HG02610 (cell line): ENCODE measurements around the gene MTG2.

Experiments used
- ATAC-seq: cut with Tn5 transposase; IDR thresholded peaks from one replicate; pipeline ENCODE4 v1.9.1; 2021; ENCODE audit warnings: mild to moderate bottlenecking, moderate library complexity; ENCODE audit not compliant: unreplicated experiment

The MTG2 gene

DNA sequence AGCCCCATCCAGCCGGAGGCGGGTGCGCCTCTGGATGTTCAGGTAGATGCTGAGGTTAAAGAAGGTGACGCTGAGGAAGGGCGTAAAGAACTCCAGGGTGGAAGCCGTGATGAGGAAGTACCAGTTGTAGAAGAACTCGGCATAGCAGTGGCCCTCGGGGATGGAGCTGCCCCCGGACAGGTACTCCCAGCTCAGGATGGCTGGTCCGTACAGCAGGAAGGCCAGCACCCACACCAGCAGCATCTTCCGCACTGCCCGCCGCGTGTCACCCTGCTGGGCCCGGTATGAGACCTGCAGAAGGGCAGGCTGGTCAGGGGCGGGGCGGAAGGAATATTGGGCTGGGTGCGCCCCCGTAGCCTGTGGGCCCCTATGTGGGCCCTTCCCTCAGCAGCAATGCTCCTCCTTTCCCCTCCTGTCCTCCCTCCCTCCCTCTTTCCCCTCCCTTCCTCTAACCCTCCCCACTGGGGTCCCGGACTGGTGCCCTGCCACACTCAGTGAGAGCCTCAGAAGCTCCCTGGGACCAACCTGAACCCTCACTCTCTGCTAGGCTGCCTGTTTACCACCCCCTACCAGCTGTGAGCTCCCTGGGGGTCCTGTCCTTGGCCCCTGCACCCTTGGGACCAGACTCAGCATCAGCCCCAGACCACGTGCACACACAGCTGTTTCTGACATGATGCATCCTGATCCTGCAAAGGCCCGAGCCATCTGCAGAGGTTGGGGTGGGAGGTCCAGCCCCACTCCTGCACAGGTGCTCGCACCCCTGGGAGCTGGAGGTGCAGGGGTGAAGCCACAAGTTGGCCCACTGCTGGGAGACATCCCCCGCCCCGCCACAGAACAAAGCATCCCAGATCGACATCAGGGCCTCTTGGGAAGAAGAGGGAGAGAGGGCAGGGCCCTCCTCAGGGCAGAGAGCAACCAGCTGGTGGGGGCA lies 34.1 kb downstream of the MTG2 start:
- no peak for ATAC-seq

DNA sequence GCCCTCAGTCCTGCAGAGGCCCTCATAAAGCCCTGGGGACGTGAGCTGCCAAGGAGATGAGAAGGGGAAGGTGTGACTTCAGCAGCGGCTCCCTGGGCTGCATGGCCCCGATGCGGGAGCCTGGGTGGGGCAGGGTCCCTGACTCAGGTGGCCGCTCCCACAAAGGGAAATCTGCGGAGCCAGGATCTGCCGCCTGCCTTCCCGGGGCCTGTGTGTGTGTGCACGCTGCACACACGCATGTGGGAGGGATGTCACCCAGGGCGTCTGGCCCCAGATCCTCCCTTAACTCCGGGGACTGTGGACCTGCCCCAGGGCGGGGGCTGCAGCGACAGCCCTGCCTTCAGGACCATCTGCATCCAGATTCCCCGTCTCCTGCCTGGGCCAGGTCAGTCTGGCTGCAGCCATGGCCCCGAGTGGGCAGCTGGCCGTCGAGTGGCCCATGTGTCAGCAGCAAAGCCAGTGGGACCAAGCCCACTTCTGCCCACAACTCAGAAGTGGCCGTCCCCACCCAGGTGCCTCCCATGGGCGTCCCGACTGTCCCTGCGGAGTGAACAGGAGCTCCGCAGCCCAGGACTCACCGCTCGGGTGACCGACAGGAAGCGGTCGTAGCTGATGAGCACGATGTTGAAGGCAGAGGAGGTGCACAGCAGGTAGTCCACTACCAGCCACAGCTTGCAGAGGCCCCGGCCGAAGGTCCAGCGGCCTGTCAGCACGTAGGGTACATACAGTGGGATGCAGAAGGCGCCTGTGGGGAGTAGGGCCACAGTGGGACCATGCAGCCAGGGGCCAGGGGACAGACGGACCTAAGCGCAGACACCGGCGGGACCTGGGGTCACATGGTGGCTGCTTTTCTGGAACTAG lies 35.3 kb downstream of the MTG2 start:
- no peak for ATAC-seq

DNA sequence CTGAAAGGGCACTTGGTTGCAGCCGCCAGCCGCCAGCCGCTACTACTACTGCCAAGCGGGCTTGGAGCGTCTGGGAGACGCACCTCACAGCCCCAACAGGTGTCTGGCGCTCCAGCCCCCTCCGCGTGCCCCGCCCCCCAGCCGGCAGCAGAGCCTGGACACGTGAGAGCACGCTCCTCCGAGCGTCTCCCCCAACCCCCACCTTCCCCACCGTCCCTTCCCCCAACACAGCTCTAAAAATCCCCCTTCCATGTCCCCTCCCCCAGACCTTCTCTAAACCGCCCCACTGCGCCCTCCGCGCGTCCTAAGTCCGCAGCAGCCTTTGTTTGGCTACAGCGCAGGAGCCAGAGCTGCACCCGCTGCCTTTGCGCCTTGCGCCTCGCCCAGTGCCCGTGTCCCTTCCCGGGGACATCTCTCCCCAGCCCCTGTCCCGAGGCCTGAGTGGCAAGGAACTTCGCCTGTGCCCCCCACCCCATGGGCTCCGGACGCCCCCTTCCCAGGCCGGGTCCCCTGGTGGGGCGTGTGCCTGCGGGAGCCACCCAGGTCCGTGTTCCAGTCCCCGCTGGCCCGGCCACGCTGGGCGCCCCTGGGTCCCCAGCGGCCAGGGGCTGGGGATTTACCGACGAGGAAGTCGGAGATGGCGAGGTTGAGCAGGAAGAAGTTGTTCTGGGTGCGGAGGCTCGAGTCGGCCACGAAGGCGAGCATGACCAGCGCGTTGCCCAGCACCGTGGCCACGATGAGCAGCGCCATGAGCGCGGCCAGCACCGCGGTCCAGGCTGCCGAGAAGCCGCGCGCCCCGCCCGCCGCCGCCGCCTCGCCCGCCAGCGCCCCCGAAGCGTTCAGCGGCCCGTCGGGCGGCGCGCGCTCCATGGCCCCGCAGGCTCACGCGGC lies 36.5 kb downstream of the MTG2 start:
- ATAC-seq, result no peak

DNA sequence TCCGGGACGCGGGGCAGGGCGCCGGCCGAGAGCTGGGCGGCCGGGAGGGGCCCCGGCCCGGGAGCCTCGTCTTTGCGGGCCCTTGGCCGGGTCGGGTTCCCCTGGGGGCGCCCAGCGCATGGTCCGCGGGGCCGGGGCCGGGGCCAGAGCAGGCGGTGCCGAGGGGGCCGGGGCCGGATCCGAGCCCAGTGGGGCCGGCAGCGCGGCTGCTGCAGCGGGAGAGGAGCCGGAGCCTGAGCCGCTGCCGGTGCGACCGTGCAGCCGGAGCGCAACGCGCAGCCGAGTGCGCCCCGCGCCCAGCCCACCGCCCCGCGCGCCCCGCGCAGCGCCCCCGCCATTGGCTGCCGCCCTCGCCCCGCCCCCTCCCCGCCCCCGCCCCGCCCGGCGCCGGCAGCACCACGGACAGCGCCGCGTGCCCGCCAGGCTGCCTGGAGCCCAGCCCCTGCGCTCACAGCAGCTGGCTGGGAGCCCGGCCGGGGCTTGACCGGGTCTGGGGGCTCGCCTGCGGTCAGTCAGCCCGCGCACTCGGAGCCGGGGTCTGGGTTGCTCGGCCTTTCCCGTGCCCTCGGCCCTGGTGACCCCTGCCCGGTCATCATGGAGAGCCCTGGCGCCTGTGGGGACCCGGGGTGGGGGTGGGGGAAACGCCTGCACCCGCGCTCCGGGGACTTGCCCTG lies 37.3 kb downstream of the MTG2 start, which contains the start of gene HRH3:
HRH3 (minus strand) TSS at position 287 of the 674 bp plus-strand sequence. CDS start 308 bp downstream, outside the sequence.
- ATAC-seq, result no peak

DNA sequence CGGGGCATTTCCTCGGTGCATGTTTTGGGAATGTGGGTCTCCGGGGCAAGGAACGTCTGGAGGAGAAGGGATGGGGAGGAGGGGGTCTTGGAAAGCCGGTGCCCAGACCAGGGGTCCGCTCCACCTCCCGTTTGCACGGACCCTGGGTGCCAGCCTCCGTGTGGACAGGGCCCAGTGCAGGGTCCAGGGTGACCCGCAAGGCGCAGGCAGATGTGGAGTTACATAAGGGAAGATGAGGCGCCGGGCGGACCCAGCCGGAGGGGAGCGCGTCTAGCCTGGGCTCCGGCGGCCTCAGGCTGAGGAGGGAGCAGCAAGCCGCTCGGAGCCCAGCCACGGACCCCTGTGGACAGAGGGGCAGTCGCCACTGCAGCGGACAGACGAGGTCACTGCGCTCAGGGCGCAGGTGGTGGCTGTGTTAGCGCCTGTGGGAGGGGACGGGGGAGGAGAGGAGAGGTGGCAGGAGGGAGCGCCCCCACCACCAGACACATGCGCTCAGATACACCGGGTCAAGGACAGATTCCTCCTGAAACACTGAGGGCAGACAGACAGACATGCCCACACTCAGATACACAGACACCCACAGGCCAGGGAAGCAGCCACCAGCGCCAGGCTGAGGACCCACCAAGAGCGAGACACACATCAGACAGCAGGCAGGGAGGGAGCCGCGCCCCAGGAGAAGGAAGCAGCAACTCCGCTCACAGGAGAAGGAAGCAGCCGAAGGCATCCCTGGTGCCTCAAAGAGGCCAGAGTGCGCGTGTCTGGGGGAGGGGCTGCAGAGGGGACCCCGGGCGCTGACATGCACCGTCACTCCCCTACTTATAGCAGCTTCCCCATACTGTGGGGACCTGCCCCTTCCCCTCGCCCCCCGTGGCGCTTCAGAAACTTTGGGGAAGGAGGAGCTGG lies 38.1 kb downstream of the MTG2 start:
- ATAC-seq, result no peak

DNA sequence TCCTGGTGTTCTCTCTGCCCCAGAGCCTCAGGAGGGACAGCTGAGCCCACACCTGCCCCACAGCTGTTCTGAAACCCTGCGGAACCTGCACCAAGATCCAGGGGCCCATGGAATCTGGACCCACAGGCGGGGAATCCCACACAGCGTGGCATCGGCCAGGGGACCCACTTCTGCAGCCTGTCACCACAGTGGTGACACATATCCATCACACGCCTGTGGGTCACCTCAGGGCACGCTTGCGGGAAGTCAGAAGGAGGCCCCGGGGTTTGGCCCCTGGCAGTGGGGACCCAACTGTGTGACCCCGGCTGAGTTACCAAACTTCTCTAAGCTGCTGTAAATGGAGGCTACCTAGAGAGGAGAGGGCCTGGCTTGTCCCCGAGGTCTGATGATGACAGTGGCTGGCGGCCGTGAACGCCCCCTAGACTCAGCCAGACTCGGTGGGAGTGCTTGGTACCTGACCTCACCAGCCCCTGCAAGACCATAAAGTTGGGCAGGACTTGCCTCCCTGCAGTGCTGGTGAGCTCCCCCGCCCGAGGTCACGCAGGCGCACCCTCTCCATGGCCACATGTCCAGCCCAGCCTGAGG lies 39.5 kb downstream of the MTG2 start:
- ATAC-seq, result no peak

DNA sequence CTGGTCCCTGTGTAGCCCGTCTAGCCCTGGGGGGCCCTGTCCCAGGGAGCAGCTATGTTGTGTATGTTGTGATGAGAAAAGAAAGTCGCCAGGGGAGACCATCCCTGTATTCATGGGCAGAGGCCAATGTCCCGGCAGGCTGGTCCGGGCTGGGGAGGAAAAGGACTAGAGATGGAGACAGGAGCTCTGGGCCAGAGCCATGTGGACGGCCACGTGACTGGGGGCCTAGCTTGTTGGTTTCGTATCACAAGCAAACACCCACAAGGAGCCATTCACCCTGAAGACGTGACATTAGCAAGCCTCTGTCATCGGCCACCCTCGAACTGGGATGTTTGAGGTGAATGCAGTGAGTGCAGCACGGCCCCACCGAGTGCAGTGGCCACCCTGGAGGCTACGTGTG lies 40.1 kb downstream of the MTG2 start:
- ATAC-seq, result no peak

DNA sequence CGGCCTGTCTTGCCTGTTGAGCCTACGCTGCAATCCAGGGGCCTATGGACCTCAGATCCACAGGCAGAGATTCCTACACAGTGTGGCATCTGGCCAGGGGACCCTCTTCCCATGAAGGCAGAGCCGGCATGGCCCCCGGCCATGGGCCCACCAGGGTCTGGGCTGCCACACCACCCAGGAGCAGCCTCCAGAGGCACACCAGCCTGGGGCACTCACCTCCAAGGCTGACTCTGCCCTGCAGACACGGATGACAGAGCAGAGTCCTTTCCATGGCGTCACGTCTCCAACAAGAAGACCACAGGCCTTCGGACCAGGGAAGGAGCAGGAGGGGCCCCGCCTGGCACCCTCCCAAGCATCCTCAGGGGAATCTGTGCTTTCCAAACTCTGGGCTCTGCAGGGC lies 40.7 kb downstream of the MTG2 start:
- no peak for ATAC-seq

DNA sequence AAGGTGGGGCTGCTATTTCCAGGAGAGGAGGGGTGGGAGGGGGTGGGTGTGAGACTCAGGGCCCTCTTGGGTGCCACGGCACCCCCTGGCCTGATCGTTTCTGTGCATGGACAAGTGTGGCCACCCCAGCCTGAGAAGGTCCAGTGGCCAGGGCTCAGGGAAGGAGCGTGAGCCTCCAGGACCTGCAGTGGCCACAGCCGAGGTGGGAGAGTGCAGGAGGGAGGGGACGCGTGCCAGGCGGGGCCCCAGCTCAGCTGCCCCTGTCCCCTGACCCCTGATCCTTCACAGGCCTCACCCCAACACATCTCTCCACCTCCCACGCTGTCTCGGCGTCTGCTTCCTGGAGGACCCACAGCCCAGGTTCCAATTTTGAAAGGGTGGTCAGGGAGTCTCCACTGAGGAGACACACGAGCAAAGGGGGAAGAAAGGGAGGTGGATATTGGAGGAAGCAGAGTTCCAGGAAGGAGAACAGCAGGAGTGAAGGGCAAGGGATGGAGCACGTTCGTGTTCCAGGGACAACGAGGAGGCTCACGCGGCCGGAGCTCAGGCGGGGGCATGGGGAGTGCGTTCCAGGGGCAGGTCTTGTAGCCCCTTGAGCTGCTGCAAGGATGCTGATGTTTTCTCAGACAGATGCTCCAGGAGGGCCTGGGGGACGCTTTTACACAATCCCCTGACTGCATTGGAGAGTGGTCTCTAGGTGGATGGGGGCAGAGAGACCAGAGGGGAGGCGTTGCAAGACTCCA lies 41.5 kb downstream of the MTG2 start:
- no peak for ATAC-seq

DNA sequence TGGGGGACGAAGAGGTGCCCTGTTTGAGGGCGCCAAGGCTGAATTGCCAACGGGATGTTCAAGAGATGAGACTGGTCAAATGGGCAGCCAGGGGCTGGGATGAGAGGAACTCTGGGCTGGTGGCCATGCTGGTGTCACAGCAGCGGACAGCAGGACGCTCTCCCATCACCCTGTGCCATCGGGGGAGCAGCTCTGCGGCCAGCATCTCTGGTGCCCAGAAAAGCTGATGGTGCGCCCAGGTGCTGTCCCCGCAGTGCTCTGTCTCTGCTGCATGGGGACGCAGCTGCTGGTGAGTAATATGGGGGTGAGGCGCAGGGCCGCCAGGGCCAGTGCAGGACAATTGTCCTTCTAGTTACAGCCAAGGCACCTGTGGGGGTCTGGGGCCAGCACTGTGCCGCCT lies 42.2 kb downstream of the MTG2 start:
- ATAC-seq, result no peak

DNA sequence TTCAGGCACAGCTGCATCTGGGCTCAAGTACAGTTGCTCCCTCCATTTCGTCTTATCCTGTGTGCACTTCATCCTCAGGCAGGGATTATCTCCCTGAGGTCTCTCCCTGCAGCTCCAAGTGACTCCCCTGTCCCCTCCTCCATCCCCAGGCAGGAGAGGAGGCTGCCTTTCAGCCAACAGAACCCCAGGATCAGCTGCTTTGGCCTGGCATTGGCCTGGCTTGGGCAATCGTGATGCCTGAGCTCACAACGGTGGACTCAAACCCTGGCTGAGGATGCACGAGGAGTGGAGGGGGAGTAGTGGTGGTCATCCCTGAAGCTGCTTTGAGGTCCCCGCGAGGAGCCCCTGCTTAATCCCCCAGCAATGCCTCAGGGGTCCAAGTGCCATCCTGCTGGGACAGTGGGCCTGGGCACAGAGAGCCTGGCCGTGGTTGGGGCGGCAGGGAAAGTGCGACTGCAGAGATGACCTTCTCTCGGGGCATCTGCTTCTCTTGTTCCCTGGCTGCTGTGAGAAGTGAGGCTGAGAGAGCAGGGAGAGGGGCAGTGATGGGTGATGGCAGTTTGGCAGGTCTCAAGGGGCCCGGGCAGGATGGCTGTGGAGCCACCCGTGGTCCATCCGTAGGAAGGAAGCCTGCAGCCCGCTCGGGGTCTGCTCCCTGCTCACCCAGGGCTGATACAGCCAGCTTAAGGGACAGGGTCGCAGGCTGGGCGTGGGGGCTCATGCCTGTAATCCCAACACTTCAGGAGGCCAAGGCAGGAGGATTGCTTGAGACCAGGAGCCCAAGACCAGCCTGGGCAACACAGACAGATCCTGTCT lies 43.2 kb downstream of the MTG2 start:
- ATAC-seq, result no peak

DNA sequence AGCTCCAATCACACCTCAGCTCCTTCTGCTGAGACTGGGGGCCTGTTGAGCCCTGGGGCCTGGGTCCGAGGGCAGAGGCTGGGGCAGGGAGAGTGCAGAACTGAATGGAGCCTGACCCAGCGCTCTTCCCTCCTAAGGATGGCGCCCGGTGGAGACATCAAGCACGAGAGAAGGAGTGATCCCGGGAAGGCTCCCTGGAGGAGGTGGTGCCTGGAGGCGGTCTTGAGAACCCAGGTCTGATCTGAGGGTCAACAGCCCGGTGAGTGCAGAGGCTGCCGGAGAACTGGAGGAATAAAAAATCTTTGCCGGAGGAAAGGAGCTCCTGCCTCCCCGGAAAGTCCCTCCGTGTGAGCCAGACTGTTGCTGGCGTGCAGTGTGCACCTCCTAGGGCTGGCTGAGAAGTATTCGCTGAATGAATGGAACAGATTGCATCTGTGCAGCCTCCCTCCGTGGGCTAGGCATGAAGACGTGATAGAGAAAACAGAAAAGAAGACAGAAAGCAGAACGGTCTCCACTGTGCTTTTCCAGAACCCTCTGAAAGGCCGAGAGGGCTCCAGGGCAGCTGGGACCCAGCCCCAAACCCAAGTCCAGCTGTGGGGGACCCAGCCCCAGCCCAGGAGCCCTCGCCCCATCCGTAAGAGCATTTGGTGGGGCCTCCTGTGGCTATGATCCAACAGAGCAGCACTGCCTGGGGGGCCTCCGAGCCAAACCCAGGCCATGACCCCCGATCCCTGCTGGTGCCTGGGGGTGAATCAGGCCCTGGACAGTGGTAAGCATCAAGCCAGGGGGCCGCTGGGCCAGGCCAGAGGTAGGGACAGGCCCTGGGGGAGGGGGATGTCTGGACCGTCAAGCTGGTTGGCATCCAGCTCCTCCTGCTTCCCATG lies 44.1 kb downstream of the MTG2 start:
- no peak for ATAC-seq

DNA sequence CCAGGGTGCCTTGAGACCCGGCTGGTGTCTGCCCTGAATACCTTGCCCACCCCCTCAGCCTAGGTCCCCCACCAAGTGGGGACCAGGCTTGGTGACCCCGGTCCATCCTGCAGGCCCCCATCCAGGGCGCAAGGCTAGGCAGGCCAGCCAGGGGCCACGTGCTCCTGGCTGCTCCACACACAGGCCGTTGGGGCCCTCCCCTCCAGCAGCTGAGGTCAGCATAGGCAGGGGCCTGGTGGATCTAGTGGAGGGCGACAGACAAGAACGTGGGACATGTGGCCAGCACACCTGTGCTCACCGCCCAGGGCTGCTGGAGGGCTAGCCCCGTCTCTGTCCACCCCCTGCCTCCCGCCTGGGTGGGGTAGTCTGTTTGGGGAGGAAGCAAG lies 44.8 kb downstream of the MTG2 start:
- ATAC-seq, result no peak

DNA sequence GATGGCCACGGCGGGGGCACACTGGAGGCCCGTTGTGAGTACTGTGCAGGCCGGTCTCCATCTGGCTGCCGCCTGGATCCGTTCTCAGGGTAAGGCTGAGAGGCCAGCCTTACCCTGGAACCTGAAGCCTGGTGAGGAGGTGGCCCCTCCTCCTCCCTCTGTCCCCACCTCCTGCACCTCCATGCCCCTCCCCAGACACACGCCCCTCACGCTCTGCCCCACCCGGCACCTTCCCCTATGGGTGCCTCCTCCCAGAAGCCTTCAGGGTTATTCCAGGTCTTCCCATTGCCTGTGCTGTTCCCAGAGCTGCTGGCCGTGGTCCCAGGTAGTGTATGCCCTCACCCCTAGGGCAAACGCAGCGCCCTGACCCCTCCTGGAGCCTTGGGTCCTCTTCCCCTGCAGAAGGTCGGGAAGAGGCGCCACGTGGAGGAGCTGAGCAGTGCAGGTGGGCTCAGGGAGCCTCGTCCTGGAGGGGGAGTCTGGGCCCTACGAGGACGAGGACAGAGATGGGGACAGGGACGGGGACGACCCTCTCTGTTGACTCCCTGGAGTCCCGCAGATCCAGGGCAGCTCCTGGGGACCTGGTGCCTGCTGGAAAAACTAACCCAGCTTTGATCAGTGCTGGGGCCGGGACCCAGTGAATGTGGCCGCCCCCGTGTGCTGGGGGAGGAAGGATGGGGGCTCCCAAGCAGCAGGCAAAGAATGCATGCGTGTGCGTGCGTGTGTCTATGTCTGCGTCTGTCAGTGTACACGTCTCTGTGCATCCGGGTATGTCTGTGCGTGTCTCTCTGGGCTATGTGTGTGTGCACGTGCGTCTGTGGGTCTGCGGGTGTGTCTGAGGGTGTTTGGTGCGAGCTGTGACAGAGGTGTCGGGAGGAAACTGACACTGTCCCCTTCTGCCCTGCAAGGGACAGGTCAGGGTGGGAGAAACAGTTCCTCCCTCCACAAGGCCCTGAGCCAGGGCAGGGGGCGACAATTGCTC lies 45.4 kb downstream of the MTG2 start:
- ATAC-seq, result no peak

DNA sequence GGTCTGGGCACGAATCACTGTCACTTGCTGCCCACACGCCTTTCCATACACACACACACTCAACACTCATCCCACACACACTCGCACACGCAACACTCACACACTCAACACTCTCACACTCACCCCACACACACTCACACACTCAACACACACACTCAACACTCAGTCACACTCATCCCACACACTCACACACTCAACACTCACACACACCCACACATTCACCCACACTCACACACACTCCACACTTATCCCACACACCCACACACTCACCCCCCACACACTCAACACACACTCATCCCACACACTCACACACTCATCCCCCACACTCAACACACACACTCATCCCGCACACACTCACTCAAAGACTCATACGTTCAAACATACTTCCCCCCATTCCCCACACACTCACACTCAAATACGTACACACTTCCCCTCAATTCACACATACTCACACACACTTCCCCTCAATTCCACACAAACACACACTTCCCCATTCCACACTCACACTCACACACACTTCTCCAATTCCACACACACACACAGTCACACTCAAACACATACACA lies 46.2 kb downstream of the MTG2 start:
- ATAC-seq, result no peak
